Nephron progenitor cell (in vitro differentiated cells): ENCODE data around the gene FRMD8.
A peak's percentile ranks its signal among the peaks of the same experiment; 100 is the strongest.

ENCODE experiments used
- DNase-seq: peaks from one replicate; pipeline ENCODE4 v3.0.0; 2021
- H3K27ac Mint-ChIP-seq: 2 replicates; pipeline ENCODE4 v1.8.0; 2021; ENCODE audit warnings: mild to moderate bottlenecking, moderate library complexity, mixed read lengths
- H3K27me3 Mint-ChIP-seq: 2 replicates; pipeline ENCODE4 v1.8.0; 2021; ENCODE audit warnings: mild to moderate bottlenecking, low read depth, mixed read lengths; ENCODE audit not compliant: poor library complexity
- H3K36me3 Mint-ChIP-seq: 2 replicates; pipeline ENCODE4 v1.8.0; 2021; ENCODE audit warnings: low read depth, mixed read lengths
- H3K4me1 Mint-ChIP-seq: 2 replicates; pipeline ENCODE4 v1.8.0; 2021; ENCODE audit warnings: mixed read lengths
- H3K4me3 Mint-ChIP-seq: 2 replicates; pipeline ENCODE4 v1.8.0; 2021; ENCODE audit warnings: mild to moderate bottlenecking, moderate library complexity, mixed read lengths
- H3K9me3 Mint-ChIP-seq: 2 replicates; pipeline ENCODE4 v1.8.0; 2021; ENCODE audit warnings: mild to moderate bottlenecking, moderate library complexity, mixed read lengths
- CTCF ChIP-seq: fragments of 200-600 bp; sonication (generic); IDR thresholded peaks from 2 replicates; pipeline ENCODE4 v1.5.0; 2021; ENCODE audit warnings: antibody characterized with exemption

FRMD8 gene

GRCh38 chr11:65434667-65435410, 48.4 kb downstream of the FRMD8 start:
- H3K27me3 Mint-ChIP-seq = no peaks in the 10 kb centered on the region
- DNase-seq = no peak
- peaks cover 38% of the 10 kb centered on the region for H3K36me3 Mint-ChIP-seq
- TF ChIP-seq CTCF = no peak
- H3K4me1 Mint-ChIP-seq = peaks cover 25% of the 10 kb centered on the region
- no peaks in the 10 kb centered on the region for H3K9me3 Mint-ChIP-seq
- H3K27ac Mint-ChIP-seq = no peak overlapping the region
- H3K4me3 Mint-ChIP-seq = no peak overlapping the region

- no peaks in the 10 kb centered on the region for H3K27me3 Mint-ChIP-seq
- peaks cover 23% of the 10 kb centered on the region for H3K4me1 Mint-ChIP-seq
- peaks cover 38% of the 10 kb centered on the region for H3K36me3 Mint-ChIP-seq
- DNase-seq = no peak
- no peak for TF ChIP-seq CTCF
- no peak overlapping the region for H3K27ac Mint-ChIP-seq
- no peak overlapping the region for H3K4me3 Mint-ChIP-seq
- H3K9me3 Mint-ChIP-seq = no peaks in the 10 kb centered on the region
These were observed 49.0 kb downstream of the FRMD8 start for GRCh38 chr11:65435411-65435931.

- Mint-ChIP-seq H3K27ac (no peak overlapping the region), H3K9me3 (no peaks in the 10 kb centered on the region), H3K36me3 (peaks cover 38% of the 10 kb centered on the region), H3K27me3 (no peaks in the 10 kb centered on the region), H3K4me3 (no peak overlapping the region), H3K4me1 (peaks cover 24% of the 10 kb centered on the region)
- no peak for TF ChIP-seq CTCF
- DNase-seq = no peak
These were observed 49.6 kb downstream of the FRMD8 start for GRCh38 chr11:65435981-65436411.

- Mint-ChIP-seq H3K27ac (no peak overlapping the region), H3K4me3 (no peak overlapping the region), H3K4me1 (peaks cover 28% of the 10 kb centered on the region), H3K36me3 (peaks cover 38% of the 10 kb centered on the region), H3K27me3 (no peaks in the 10 kb centered on the region), H3K9me3 (no peaks in the 10 kb centered on the region)
- no peak for TF ChIP-seq CTCF
- DNase-seq = no peak
These were observed 50.1 kb downstream of the FRMD8 start for GRCh38 chr11:65436412-65437032.

GRCh38 chr11:65437436-65438227, 51.2 kb downstream of the FRMD8 start:
- no peak overlapping the region for H3K4me3 Mint-ChIP-seq
- peaks cover 39% of the 10 kb centered on the region for H3K4me1 Mint-ChIP-seq
- H3K9me3 Mint-ChIP-seq = no peaks in the 10 kb centered on the region
- no peak for TF ChIP-seq CTCF
- peak overlapping the region; percentile 47 for H3K27ac Mint-ChIP-seq
- H3K36me3 Mint-ChIP-seq = peaks cover 38% of the 10 kb centered on the region
- no peaks in the 10 kb centered on the region for H3K27me3 Mint-ChIP-seq
- DNase-seq = no peak
